Mesenchymal stem cell (in vitro differentiated cells and primary cell): ENCODE data around the gene TNNI2.

Experiments used
- DNase-seq: peaks from one replicate; pipeline ENCODE4 v3.0.0-alpha.2; 2013
- H2AFZ ChIP-seq: one replicate; pipeline ENCODE4 v1.6.1; 2013; ENCODE audit warnings: low read depth, mild to moderate bottlenecking, control low read depth, inconsistent platforms, low read length, moderate library complexity
- H2AK5ac ChIP-seq: 2 replicates; pipeline ENCODE4 v1.6.1; 2013; ENCODE audit warnings: low read length, moderate library complexity, mild to moderate bottlenecking, inconsistent platforms; ENCODE audit not compliant: severe bottlenecking
- H2BK120ac ChIP-seq: one replicate; pipeline ENCODE4 v1.6.1; 2013; ENCODE audit warnings: low read depth, mild to moderate bottlenecking, inconsistent platforms, low read length, moderate library complexity
- H2BK12ac ChIP-seq, 2 experiments: one replicate each; pipeline ENCODE4 v1.6.1; 2013; ENCODE audit warnings: inconsistent platforms in 2 of 2, low read length in 2 of 2, mild to moderate bottlenecking in 2 of 2, moderate library complexity in 2 of 2, control low read depth in 1 of 2
- H2BK15ac ChIP-seq: one replicate; pipeline ENCODE4 v1.6.1; 2013; ENCODE audit warnings: mild to moderate bottlenecking, low read depth, inconsistent platforms; ENCODE audit not compliant: poor library complexity, severe bottlenecking
- H2BK5ac ChIP-seq: 2 replicates; pipeline ENCODE4 v1.6.1; 2013; ENCODE audit warnings: low read depth, mild to moderate bottlenecking, low read length, control low read depth, inconsistent platforms; ENCODE audit not compliant: poor library complexity, severe bottlenecking
- H3K14ac ChIP-seq, 2 experiments: one replicate each; pipeline ENCODE4 v1.6.1; 2013; ENCODE audit warnings: inconsistent platforms in 2 of 2, low read length in 2 of 2, control low read depth in 1 of 2, mild to moderate bottlenecking in 1 of 2, moderate library complexity in 1 of 2
- H3K18ac ChIP-seq, 2 experiments: one replicate each; pipeline ENCODE4 v1.6.1; 2013; ENCODE audit warnings: inconsistent platforms in 2 of 2, low read length in 2 of 2, control low read depth in 1 of 2, low read depth in 1 of 2, mild to moderate bottlenecking in 1 of 2
- H3K23ac ChIP-seq, 2 experiments: one replicate each; pipeline ENCODE4 v1.6.1; 2013; ENCODE audit warnings: inconsistent platforms in 2 of 2, low read length in 2 of 2, mild to moderate bottlenecking in 2 of 2, moderate library complexity in 2 of 2, control low read depth in 1 of 2
- H3K27ac ChIP-seq: 2 replicates; pipeline ENCODE4 v1.5.1; 2013; ENCODE audit warnings: mild to moderate bottlenecking, moderate library complexity, low read length, control low read depth, inconsistent platforms; ENCODE audit not compliant: poor library complexity, severe bottlenecking
- H3K27me3 ChIP-seq, 2 experiments: 2 replicates each; pipeline versions ENCODE4 v1.6.1 to v1.7.0; 2013; ENCODE audit warnings: low read length in 2 of 2, mild to moderate bottlenecking in 2 of 2, moderate library complexity in 2 of 2, control low read depth in 1 of 2, inconsistent platforms in 1 of 2; ENCODE audit not compliant: control insufficient read depth in 1 of 2, insufficient read depth in 1 of 2
- H3K36me3 ChIP-seq, 2 experiments: 2 replicates each; pipeline versions ENCODE4 v1.6.1 to v1.7.0; 2013; ENCODE audit warnings: low read length in 2 of 2, control low read depth in 1 of 2, inconsistent platforms in 1 of 2, low read depth in 1 of 2, mild to moderate bottlenecking in 1 of 2; ENCODE audit not compliant: insufficient read depth in 2 of 2, control insufficient read depth in 1 of 2
- H3K4ac ChIP-seq, 2 experiments: one replicate each; pipeline ENCODE4 v1.6.1; 2013; ENCODE audit warnings: inconsistent platforms in 2 of 2, low read length in 2 of 2, mild to moderate bottlenecking in 2 of 2, moderate library complexity in 2 of 2, control low read depth in 1 of 2, low read depth in 1 of 2
- H3K4me1 ChIP-seq: 2 replicates; pipeline ENCODE4 v1.6.1; 2013; ENCODE audit warnings: low read depth, low read length, control low read depth; ENCODE audit not compliant: control insufficient read depth, insufficient read depth
- H3K4me2 ChIP-seq: 2 replicates; pipeline ENCODE4 v1.6.1; 2013; ENCODE audit warnings: low read length, mild to moderate bottlenecking, inconsistent platforms; ENCODE audit not compliant: poor library complexity, severe bottlenecking
- H3K4me3 ChIP-seq, 2 experiments: 2 replicates each; pipeline versions ENCODE4 v1.5.1 to v1.7.0; 2013; ENCODE audit warnings: low read length in 2 of 2, mild to moderate bottlenecking in 2 of 2, control low read depth in 1 of 2, low read depth in 1 of 2; ENCODE audit not compliant: insufficient read depth in 1 of 2
- H3K79me1 ChIP-seq: replicated peaks from 2 replicates; pipeline ENCODE4 v1.6.1; 2013; ENCODE audit warnings: mild to moderate bottlenecking, control low read depth, low read length, inconsistent platforms; ENCODE audit not compliant: poor library complexity, severe bottlenecking
- H3K9ac ChIP-seq: 2 replicates; pipeline ENCODE4 v1.7.0; 2013; ENCODE audit warnings: mild to moderate bottlenecking, low read length, moderate library complexity
- H3K9me3 ChIP-seq: 2 replicates; pipeline ENCODE4 v1.7.0; 2013; ENCODE audit warnings: mild to moderate bottlenecking, low read length; ENCODE audit not compliant: control insufficient read depth
- H4K8ac ChIP-seq: one replicate; pipeline ENCODE4 v1.6.1; 2013; ENCODE audit warnings: inconsistent platforms, mild to moderate bottlenecking, low read length, moderate library complexity
- H4K91ac ChIP-seq: one replicate; pipeline ENCODE4 v1.6.1; 2013; ENCODE audit warnings: mild to moderate bottlenecking, low read length, inconsistent platforms
- WGBS: methylation state at CpG from one replicate; pipeline ENCODE4 v1.1.7; 2013; ENCODE audit warnings: mixed read lengths; 5-methylcytosine and 5-hydroxymethylcytosine counted together

Gene TNNI2

DNA sequence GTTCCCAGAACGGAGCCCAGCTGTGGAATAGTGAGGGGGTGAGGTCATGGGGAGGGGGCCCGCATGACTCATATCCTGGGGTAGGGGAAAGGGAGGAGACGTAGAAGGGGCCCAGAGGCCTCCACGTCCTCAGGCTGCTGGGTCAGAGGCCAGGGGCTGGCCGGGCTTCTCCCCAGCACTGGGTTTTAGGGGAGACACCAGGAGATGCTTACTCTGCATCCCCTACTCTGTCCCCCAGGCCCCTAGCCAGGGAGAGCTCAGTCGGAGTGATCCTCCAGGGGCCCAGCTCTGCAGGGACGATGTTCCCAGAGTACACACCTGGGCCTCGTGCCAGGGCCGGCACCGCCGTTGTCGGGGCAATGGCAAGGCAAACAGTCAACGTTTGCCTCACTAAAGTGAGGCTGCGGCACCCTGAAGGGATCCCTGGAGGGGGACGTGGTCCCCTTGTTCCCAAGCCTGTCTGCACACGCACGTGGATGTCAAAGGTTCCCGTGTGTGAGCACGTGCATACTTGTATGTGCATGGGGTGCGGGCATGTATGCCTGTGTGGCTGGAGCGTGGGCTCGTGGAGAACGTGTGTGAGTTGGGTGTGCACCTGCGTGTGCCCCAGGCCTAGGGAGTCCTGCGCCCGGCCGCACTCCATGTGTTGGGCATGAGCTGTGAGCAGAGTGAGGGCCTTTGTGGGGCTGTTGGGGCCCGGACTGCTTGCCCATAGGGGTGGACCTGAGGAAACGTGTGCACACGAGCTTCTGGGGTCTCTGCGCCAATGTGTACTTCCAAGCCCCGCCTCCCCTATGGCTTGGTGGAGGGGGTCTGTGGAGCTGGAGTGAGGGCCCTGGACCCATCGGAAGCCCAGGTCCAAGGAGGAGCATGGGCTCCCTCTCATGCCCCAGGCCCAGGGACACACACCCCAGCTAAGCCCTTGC is 38.7 kb downstream of the TNNI2 start:
- DNase-seq = peak; percentile 44
- peaks cover 2% of the 10 kb centered on the region for H3K79me1 ChIP-seq
- H2AK5ac ChIP-seq = peak overlapping the region; percentile 14
- H2AFZ ChIP-seq = no peak overlapping the region
- H3K23ac ChIP-seq = no peak overlapping the region
- H3K14ac ChIP-seq = peak overlapping the region in 1 of 2 experiments; percentile 30
- H3K4me3 ChIP-seq = no peak overlapping the region
- peak overlapping the region; percentile 92 to 94 for H2BK12ac ChIP-seq
- H4K8ac ChIP-seq = peak overlapping the region; percentile 70
- 67% methylated on average over 29 of the region's 33 CpGs for WGBS
- H2BK15ac ChIP-seq = no peak overlapping the region
- peak overlapping the region; percentile 79 to 87 for H3K18ac ChIP-seq
- peaks cover 70% of the 10 kb centered on the region for H3K4me1 ChIP-seq
- H3K9me3 ChIP-seq = no peaks in the 10 kb centered on the region
- peak overlapping the region; percentile 96 for H4K91ac ChIP-seq
- peak overlapping the region; percentile 30 for H3K27ac ChIP-seq
- H3K4me2 ChIP-seq = no peak overlapping the region
- peak overlapping the region; percentile 62 to 98 for H3K4ac ChIP-seq
- H3K36me3 ChIP-seq = no peaks in the 10 kb centered on the region
- no peak overlapping the region for H2BK5ac ChIP-seq
- H2BK120ac ChIP-seq = peak overlapping the region; percentile 89
- H3K27me3 ChIP-seq = no peaks in the 10 kb centered on the region
- peak overlapping the region; percentile 61 for H3K9ac ChIP-seq

DNA sequence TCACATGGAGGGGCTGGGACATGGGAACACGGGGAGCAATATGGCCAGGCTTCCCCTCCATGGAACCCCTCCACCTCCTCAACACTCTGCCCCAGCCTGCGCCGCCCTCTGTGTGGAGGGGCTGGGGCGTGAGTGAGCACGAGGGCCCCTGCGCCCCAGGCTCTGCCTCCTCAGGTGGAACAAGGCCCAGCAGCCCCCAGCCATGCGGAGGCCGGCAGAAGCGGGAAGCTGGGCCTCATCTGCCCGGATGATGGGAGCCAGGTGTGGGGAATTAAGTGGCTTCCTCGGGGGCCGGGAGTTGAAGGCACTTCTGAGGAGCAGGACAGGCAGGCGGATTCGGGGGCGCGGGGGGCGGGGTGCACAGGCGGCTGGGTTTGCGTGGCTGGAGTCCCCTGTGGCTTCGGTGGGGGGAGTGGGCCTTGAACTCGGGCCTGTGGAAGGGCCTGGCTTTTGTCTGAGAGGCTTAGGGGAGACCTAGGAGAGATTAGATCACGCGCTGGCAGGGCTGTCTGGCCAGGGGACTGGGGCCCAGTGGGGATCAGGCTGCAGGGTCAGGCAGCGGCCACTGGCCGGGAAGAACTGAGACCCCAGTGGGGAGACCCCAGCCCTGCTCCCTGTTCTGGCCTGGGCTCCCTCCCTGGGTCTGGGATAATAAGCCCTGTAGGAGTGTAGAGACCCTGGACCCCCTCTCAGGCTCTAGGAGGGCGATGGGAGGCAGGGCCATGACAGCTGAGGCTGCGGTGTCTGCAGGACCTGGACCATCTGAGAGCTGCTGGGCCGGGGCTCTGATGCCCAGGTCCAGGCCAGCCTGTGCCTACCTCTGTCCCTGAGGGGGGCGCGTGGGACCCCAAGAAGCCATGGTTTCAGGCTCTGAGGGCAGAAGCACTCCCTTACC is 39.6 kb downstream of the TNNI2 start:
- 88% methylated on average over 28 of the region's 30 CpGs for WGBS
- no peak overlapping the region for H3K4me2 ChIP-seq
- H2BK15ac ChIP-seq = peak overlapping the region; percentile 82
- H2AFZ ChIP-seq = no peak overlapping the region
- H3K9me3 ChIP-seq = no peaks in the 10 kb centered on the region
- H3K27ac ChIP-seq = no peak overlapping the region
- peak overlapping the region; percentile 24 for H2AK5ac ChIP-seq
- H3K4ac ChIP-seq = peak overlapping the region; percentile 19 to 98
- no peak overlapping the region for H3K23ac ChIP-seq
- peaks cover 67% of the 10 kb centered on the region for H3K4me1 ChIP-seq
- H2BK5ac ChIP-seq = no peak overlapping the region
- H3K79me1 ChIP-seq = peaks cover 2% of the 10 kb centered on the region
- no peak for DNase-seq
- peak overlapping the region; percentile 89 for H2BK120ac ChIP-seq
- H3K27me3 ChIP-seq = no peaks in the 10 kb centered on the region
- peak overlapping the region; percentile 70 for H4K8ac ChIP-seq
- peak overlapping the region in 1 of 2 experiments; percentile 46 for H3K14ac ChIP-seq
- H3K18ac ChIP-seq = peak overlapping the region; percentile 64 to 79
- peak overlapping the region; percentile 86 to 94 for H2BK12ac ChIP-seq
- H3K4me3 ChIP-seq = no peak overlapping the region
- peak overlapping the region; percentile 61 for H3K9ac ChIP-seq
- peaks cover 0 to 6% of the 10 kb centered on the region in 2 experiments for H3K36me3 ChIP-seq
- H4K91ac ChIP-seq = peak overlapping the region; percentile 96

DNA sequence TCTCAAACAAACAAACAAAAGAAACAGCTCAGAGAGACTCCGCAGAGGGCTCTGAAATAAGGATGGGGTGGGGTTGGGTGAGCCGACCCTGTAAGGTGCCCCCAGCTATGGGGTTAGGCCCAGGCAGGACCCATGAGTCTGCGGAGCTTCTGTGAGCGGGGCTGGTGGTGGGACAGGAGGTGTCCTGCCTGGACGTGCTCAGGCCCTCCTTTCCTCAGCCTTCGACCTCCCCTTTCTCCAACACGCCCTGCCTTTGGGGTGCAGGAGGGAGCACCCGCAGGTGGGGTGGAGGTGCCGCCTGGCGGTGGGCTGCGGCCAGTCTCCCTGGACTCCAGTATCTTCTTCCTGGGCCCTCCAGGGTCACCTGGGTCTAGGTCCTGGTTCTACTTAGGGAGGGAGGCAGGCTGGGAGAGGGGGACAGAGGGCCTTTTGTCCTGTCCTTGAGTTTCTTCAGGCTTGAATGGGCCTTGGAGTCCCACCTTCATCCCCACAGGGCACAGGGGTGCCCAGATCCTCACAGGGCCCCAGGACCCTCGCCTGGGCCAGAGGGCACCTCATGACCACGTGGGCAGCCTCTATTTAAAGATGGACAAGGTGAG is 40.7 kb downstream of the TNNI2 start:
- H3K9ac ChIP-seq = peak overlapping the region; percentile 88
- no peak for DNase-seq
- H2BK12ac ChIP-seq = peak overlapping the region; percentile 59 to 97
- WGBS = 95% methylated on average over 12 of the region's 13 CpGs
- H3K9me3 ChIP-seq = no peaks in the 10 kb centered on the region
- H3K4me2 ChIP-seq = no peak overlapping the region
- H3K23ac ChIP-seq = no peak overlapping the region
- H2BK15ac ChIP-seq = peak overlapping the region; percentile 60
- peak overlapping the region; percentile 65 for H2BK120ac ChIP-seq
- peaks cover 2% of the 10 kb centered on the region for H3K79me1 ChIP-seq
- H3K27ac ChIP-seq = no peak overlapping the region
- no peak overlapping the region for H2BK5ac ChIP-seq
- peaks cover 60% of the 10 kb centered on the region for H3K4me1 ChIP-seq
- peak overlapping the region; percentile 54 to 61 for H3K4ac ChIP-seq
- peak overlapping the region; percentile 79 for H4K91ac ChIP-seq
- H3K14ac ChIP-seq = peak overlapping the region in 1 of 2 experiments; percentile 36
- no peak overlapping the region for H2AFZ ChIP-seq
- H2AK5ac ChIP-seq = peak overlapping the region; percentile 84
- H3K27me3 ChIP-seq = no peaks in the 10 kb centered on the region
- no peak overlapping the region for H3K4me3 ChIP-seq
- H3K18ac ChIP-seq = peak overlapping the region in 1 of 2 experiments; percentile 81
- H3K36me3 ChIP-seq = peaks cover 3 to 17% of the 10 kb centered on the region in 2 experiments
- H4K8ac ChIP-seq = peak overlapping the region; percentile 59
